ENCODE data around the gene KLHL40. TPM values are rescaled to one million over a fixed set of nuclear protein-coding genes. Genes with fewer than 3 reads are reported as not detected.

The KLHL40 gene
- total and polyA plus RNA-seq, 2 donors (not counting 1 experiment from before 2014, with no cell fraction given): not detected

GRCh38 chr3:42709621-42710020 lies 24.3 kb downstream of the KLHL40 start:
- peaks cover 7% of the 10 kb centered on the region for H3K27me3 ChIP-seq (ENCODE audit: control insufficient read depth, insufficient read depth, low read length)
- no peak overlapping the region for H2AFZ ChIP-seq (ENCODE audit: low read length)
- no peaks in the 10 kb centered on the region for H3K36me3 ChIP-seq (ENCODE audit: control insufficient read depth, insufficient read depth, low read length)
- no peaks in the 10 kb centered on the region for H3K4me1 ChIP-seq (ENCODE audit: control insufficient read depth, extremely low read depth, insufficient read depth, low read length)
- no peak for DNase-seq (ENCODE audit: low read depth in 2 of 2)
- no peak for TF ChIP-seq CTCF (conservative IDR thresholded peaks at IDR 0.05 in 1 of 2, IDR thresholded peaks at IDR 0.05 in 1 of 2; ENCODE audit: low read depth in 1 of 2, low read length in 2 of 2)
- no peak for TF ChIP-seq EZH2 (IDR thresholded peaks at IDR 0.05; ENCODE audit: low read length, missing control alignments)
- no peaks in the 10 kb centered on the region for H3K9me3 ChIP-seq (ENCODE audit: control insufficient read depth, insufficient read depth, low read depth, low read length)
- no peak overlapping the region for H3K9ac ChIP-seq (ENCODE audit: insufficient read depth, low read length)
- no peak overlapping the region for H3K27ac ChIP-seq (ENCODE audit: insufficient read depth, low read length)
- H3K4me2 ChIP-seq (ENCODE audit: extremely low read depth, insufficient read depth, low read length): no peak overlapping the region
- no peak overlapping the region for H3K4me3 ChIP-seq (replicated peaks in 1 of 4; ENCODE audit: control extremely low read depth in 1 of 4, insufficient read depth in 1 of 4, low read depth in 3 of 4, low read length in 4 of 4)
- H4K20me1 ChIP-seq (ENCODE audit: control insufficient read depth, extremely low read depth, insufficient read depth, low read length): no peaks in the 10 kb centered on the region
- H3K79me2 ChIP-seq (ENCODE audit: control insufficient read depth, insufficient read depth, low read length): no peaks in the 10 kb centered on the region

- Histone ChIP-seq H3K36me3 (ENCODE audit: control insufficient read depth, insufficient read depth, low read length) (no peaks in the 10 kb centered on the region), H2AFZ (ENCODE audit: low read length) (no peak overlapping the region), H3K4me2 (ENCODE audit: extremely low read depth, insufficient read depth, low read length) (no peak overlapping the region), H3K9ac (ENCODE audit: insufficient read depth, low read length) (no peak overlapping the region), H3K27ac (ENCODE audit: insufficient read depth, low read length) (no peak overlapping the region), H3K79me2 (ENCODE audit: control insufficient read depth, insufficient read depth, low read length) (no peaks in the 10 kb centered on the region), H3K27me3 (ENCODE audit: control insufficient read depth, insufficient read depth, low read length) (peaks cover 7% of the 10 kb centered on the region), H3K4me3 (replicated peaks in 1 of 4; ENCODE audit: control extremely low read depth in 1 of 4, insufficient read depth in 1 of 4, low read depth in 3 of 4, low read length in 4 of 4) (no peak overlapping the region), H3K4me1 (ENCODE audit: control insufficient read depth, extremely low read depth, insufficient read depth, low read length) (no peaks in the 10 kb centered on the region), H4K20me1 (ENCODE audit: control insufficient read depth, extremely low read depth, insufficient read depth, low read length) (no peaks in the 10 kb centered on the region), H3K9me3 (ENCODE audit: control insufficient read depth, insufficient read depth, low read depth, low read length) (no peaks in the 10 kb centered on the region)
- DNase-seq (ENCODE audit: low read depth in 2 of 2): no peak
- TF ChIP-seq EZH2 (IDR thresholded peaks at IDR 0.05; ENCODE audit: low read length, missing control alignments): no peak
- no peak for TF ChIP-seq CTCF (conservative IDR thresholded peaks at IDR 0.05 in 1 of 2, IDR thresholded peaks at IDR 0.05 in 1 of 2; ENCODE audit: low read depth in 1 of 2, low read length in 2 of 2)
Measured at GRCh38 chr3:42710323-42711021, 25.1 kb downstream of the KLHL40 start.

- Histone ChIP-seq H2AFZ (ENCODE audit: low read length) (no peak overlapping the region), H4K20me1 (ENCODE audit: control insufficient read depth, extremely low read depth, insufficient read depth, low read length) (no peaks in the 10 kb centered on the region)
Measured at GRCh38 chr3:42711491-42712343, 26.4 kb downstream of the KLHL40 start.

More at GRCh38 chr3:42711491-42712343, 26.4 kb downstream of the KLHL40 start:
- no peak overlapping the region for H3K27ac ChIP-seq (ENCODE audit: insufficient read depth, low read length)
- no peaks in the 10 kb centered on the region for H3K9me3 ChIP-seq (ENCODE audit: control insufficient read depth, insufficient read depth, low read depth, low read length)
- peaks cover 7% of the 10 kb centered on the region for H3K27me3 ChIP-seq (ENCODE audit: control insufficient read depth, insufficient read depth, low read length)
- DNase-seq (ENCODE audit: low read depth in 2 of 2): no peak
- no peak for TF ChIP-seq EZH2 (IDR thresholded peaks at IDR 0.05; ENCODE audit: low read length, missing control alignments)
- peak in 1 of 2 donors; percentile 30 for TF ChIP-seq CTCF (conservative IDR thresholded peaks at IDR 0.05 in 1 of 2, IDR thresholded peaks at IDR 0.05 in 1 of 2; ENCODE audit: low read depth in 1 of 2, low read length in 2 of 2)
- H3K36me3 ChIP-seq (ENCODE audit: control insufficient read depth, insufficient read depth, low read length): no peaks in the 10 kb centered on the region
- no peaks in the 10 kb centered on the region for H3K79me2 ChIP-seq (ENCODE audit: control insufficient read depth, insufficient read depth, low read length)
- no peak overlapping the region for H3K4me2 ChIP-seq (ENCODE audit: extremely low read depth, insufficient read depth, low read length)
- H3K4me3 ChIP-seq (replicated peaks in 1 of 4; ENCODE audit: control extremely low read depth in 1 of 4, insufficient read depth in 1 of 4, low read depth in 3 of 4, low read length in 4 of 4): no peak overlapping the region
- no peak overlapping the region for H3K9ac ChIP-seq (ENCODE audit: insufficient read depth, low read length)
- no peaks in the 10 kb centered on the region for H3K4me1 ChIP-seq (ENCODE audit: control insufficient read depth, extremely low read depth, insufficient read depth, low read length)

Measured in fibroblast of lung (primary cell).